Stimulated activated CD4-positive, alpha-beta T cell treated with anti-CD3 and anti-CD28 coated beads, TNF-alpha, amount 100 ng/mL, for 1 hour (primary cell): ENCODE results near the gene PRR15L.
A peak's percentile ranks its signal among the peaks of the same experiment; 100 is the strongest.

Experiments
- DNase-seq, 3 donors: peaks; one replicate each; pipeline ENCODE4 v3.0.0-alpha.2; 2020; ENCODE audit warnings: low read depth in 3 of 3, low spot score in 1 of 3

The PRR15L gene

GRCh38 chr17:47962901-47963300, 5.2 kb upstream of the PRR15L start:
- no peak for DNase-seq

GRCh38 chr17:47961406-47961805, 3.7 kb upstream of the PRR15L start:
- no peak for DNase-seq

- DNase-seq, result no peak
Observed at GRCh38 chr17:47959825-47960655, 2.4 kb upstream of the PRR15L start.

GRCh38 chr17:47956791-47957590, 692 bp downstream of the PRR15L start:
- no peak for DNase-seq

GRCh38 chr17:47955497-47956461, 1.9 kb downstream of the PRR15L start:
- DNase-seq, result no peak

- no peak for DNase-seq
Observed at GRCh38 chr17:47953909-47954308, 3.8 kb downstream of the PRR15L start.

- DNase-seq, result no peak
Observed at GRCh38 chr17:47952171-47953021, 5.3 kb downstream of the PRR15L start.

GRCh38 chr17:47950448-47950847, 7.2 kb downstream of the PRR15L start:
- DNase-seq, result no peak

- no peak for DNase-seq
Observed at GRCh38 chr17:47949946-47950345, 7.7 kb downstream of the PRR15L start.

GRCh38 chr17:47949197-47949759, 8.4 kb downstream of the PRR15L start:
- DNase-seq, result peak; percentile 53 to 72 (median 55)

- no peak for DNase-seq
Observed at GRCh38 chr17:47948706-47949196, 8.9 kb downstream of the PRR15L start.

GRCh38 chr17:47946929-47947397, 10.7 kb downstream of the PRR15L start:
- DNase-seq, result peak; percentile 30 to 57 (median 35)

GRCh38 chr17:47946516-47946915, 11.2 kb downstream of the PRR15L start:
- no peak for DNase-seq

- DNase-seq, result no peak
Observed at GRCh38 chr17:47945529-47946508, 11.9 kb downstream of the PRR15L start.

- DNase-seq, result no peak
Observed at GRCh38 chr17:47945080-47945479, 12.6 kb downstream of the PRR15L start.

GRCh38 chr17:47942568-47942967, 15.1 kb downstream of the PRR15L start:
- no peak for DNase-seq

GRCh38 chr17:47942096-47942510, 15.6 kb downstream of the PRR15L start:
- no peak for DNase-seq
